Endothelial cell of umbilical vein (primary cell): ENCODE measurements around the gene SERINC2. TPM values are rescaled to one million over a fixed set of nuclear protein-coding genes. Genes with fewer than 3 reads are reported as not detected.

ENCODE experiments used
- BruUV-seq: library from RNA; stranded (reverse); fragments of 400-500 nt; replicated peaks from 2 replicates; lab custom pipeline; 2021; lab: Mats Ljungman, UMichigan
- CTCF ChIA-PET: fragments of 300-600, 350-600 bp; sonication (Branson Sonifier 250); formaldehyde crosslinking; loops from one replicate; lab custom pipeline; 2021; ENCODE audit warnings: antibody characterized with exemption, inconsistent platforms; lab: Charles Lee
- POLR2A ChIA-PET: fragments of 300-600, 350-600 bp; sonication (Branson Sonifier 250); formaldehyde crosslinking; loops from one replicate; lab custom pipeline; 2021; ENCODE audit warnings: antibody characterized with exemption, inconsistent platforms; lab: Charles Lee
- DNase-seq: peaks from one replicate; pipeline ENCODE4 v3.0.0-alpha.2; 2011; ENCODE audit warnings: low read depth, low spot score
- FAIRE-seq: peaks from 2 replicates; lab custom pipeline; 2011; peaks lifted over from hg19 to GRCh38; lab: Jason Lieb, UNC
- H2AFZ ChIP-seq: 2 replicates; pipeline ENCODE4 v1.6.0; 2012; ENCODE audit warnings: low read depth, low read length, control low read depth, inconsistent platforms
- H3K27ac ChIP-seq: 2 replicates; pipeline ENCODE4 v1.5.1; 2011; ENCODE audit warnings: low read depth, mild to moderate bottlenecking, control low read depth, low read length, moderate library complexity; ENCODE audit not compliant: insufficient read depth
- H3K27me3 ChIP-seq, 2 experiments: 2 replicates each; pipeline versions ENCODE4 v1.6.0 to v1.6.1; 2011; ENCODE audit warnings: low read length in 2 of 2, mixed read lengths in 1 of 2; ENCODE audit not compliant: control insufficient read depth in 2 of 2, insufficient read depth in 2 of 2
- H3K36me3 ChIP-seq, 2 experiments: 2 replicates in 1 of 2; 3 replicates in 1 of 2; pipeline ENCODE4 v1.5.1; 2011; ENCODE audit warnings: low read length in 2 of 2, mild to moderate bottlenecking in 1 of 2, moderate library complexity in 1 of 2; ENCODE audit not compliant: control insufficient read depth in 2 of 2, insufficient read depth in 2 of 2; ENCODE audit errors: extremely low read depth in 1 of 2
- H3K4me1 ChIP-seq: 3 replicates; pipeline ENCODE4 v1.5.1; 2011; ENCODE audit warnings: mild to moderate bottlenecking, low read length; ENCODE audit not compliant: control insufficient read depth, insufficient read depth; ENCODE audit errors: extremely low read depth
- H3K4me2 ChIP-seq: 2 replicates; pipeline ENCODE4 v1.6.1; 2011; ENCODE audit warnings: low read length, control low read depth, mixed read lengths; ENCODE audit not compliant: insufficient read depth
- H3K4me3 ChIP-seq, 3 experiments: fragments of 200-600 bp in 1 of 3; sonication (generic), shearing (Covaris generic) in 1 of 3; replicated peaks in 1 of 3; 2 replicates each; pipeline ENCODE4 v1.5.1; 2011 to 2016; ENCODE audit warnings: control low read depth in 3 of 3, low read length in 3 of 3, mild to moderate bottlenecking in 2 of 3, inconsistent platforms in 1 of 3, low read depth in 1 of 3, moderate library complexity in 1 of 3; ENCODE audit not compliant: insufficient read depth in 1 of 3
- H3K79me2 ChIP-seq: 2 replicates; pipeline ENCODE4 v1.6.0; 2012; ENCODE audit warnings: low read length, inconsistent platforms; ENCODE audit not compliant: control insufficient read depth, insufficient read depth
- H3K9ac ChIP-seq: replicated peaks from 2 replicates; pipeline ENCODE3; 2011; ENCODE audit warnings: low read length, control low read depth; ENCODE audit not compliant: insufficient read depth; ENCODE audit errors: extremely low read depth
- H3K9me1 ChIP-seq: replicated peaks from 3 replicates; pipeline ENCODE4 v1.6.0; 2011; ENCODE audit warnings: mild to moderate bottlenecking, low read length; ENCODE audit not compliant: control insufficient read depth, insufficient read depth; ENCODE audit errors: extremely low read depth
- H3K9me3 ChIP-seq: replicated peaks from 2 replicates; pipeline ENCODE4 v1.5.1; 2012; ENCODE audit warnings: low read length, inconsistent platforms; ENCODE audit not compliant: control insufficient read depth, insufficient read depth
- H4K20me1 ChIP-seq: replicated peaks from 2 replicates; pipeline ENCODE3; 2011; ENCODE audit warnings: mild to moderate bottlenecking, low read length; ENCODE audit not compliant: control insufficient read depth, insufficient read depth; ENCODE audit errors: extremely low read depth
- CTCF ChIP-seq, 2 donors: IDR thresholded peaks; 1 replicate in 1 of 2; 2 replicates in 1 of 2; pipeline ENCODE4 v1.5.1; 2011; ENCODE audit warnings: low read length in 2 of 2, mild to moderate bottlenecking in 2 of 2, moderate library complexity in 2 of 2, control low read depth in 1 of 2, inconsistent platforms in 1 of 2, low read depth in 1 of 2; ENCODE audit not compliant: insufficient read depth in 1 of 2; ENCODE audit errors: extremely low read depth in 1 of 2
- EZH2 ChIP-seq: IDR thresholded peaks from 2 replicates; pipeline ENCODE4 v1.6.1; 2012; ENCODE audit warnings: borderline replicate concordance, low read depth, mild to moderate bottlenecking, moderate library complexity, low read length, inconsistent platforms; ENCODE audit not compliant: severe bottlenecking
- FOS ChIP-seq: IDR thresholded peaks from 2 replicates; pipeline ENCODE4 v1.6.1; 2011; ENCODE audit warnings: mild to moderate bottlenecking, low read length, moderate library complexity, borderline replicate concordance; ENCODE audit not compliant: insufficient read depth
- GATA2 ChIP-seq: IDR thresholded peaks from 2 replicates; pipeline ENCODE4 v1.7.0; 2011; ENCODE audit warnings: low read depth, mild to moderate bottlenecking, moderate library complexity, mixed read lengths, low read length; ENCODE audit not compliant: insufficient read length, insufficient read depth
- JUN ChIP-seq: IDR thresholded peaks from 2 replicates; pipeline ENCODE4 v1.6.1; 2011; ENCODE audit warnings: borderline replicate concordance, low read depth; ENCODE audit not compliant: insufficient read length, insufficient read depth
- MYC ChIP-seq: IDR thresholded peaks from one replicate; pipeline ENCODE4 v1.6.1; 2011; ENCODE audit warnings: mild to moderate bottlenecking, low read depth, low read length
- POLR2A ChIP-seq: IDR thresholded peaks from 2 replicates; pipeline ENCODE4 v1.6.1; 2012; ENCODE audit warnings: low read depth, mild to moderate bottlenecking, control low read depth, low read length
- POLR2AphosphoS5 ChIP-seq: IDR thresholded peaks from 2 replicates; pipeline ENCODE4 v1.6.1; 2012; ENCODE audit warnings: low read depth, mild to moderate bottlenecking, control low read depth, low read length, moderate library complexity; ENCODE audit not compliant: insufficient read depth
- dilution Hi-C: fragments of 300-500 bp; cut with MboI; formaldehyde crosslinking; loops from one replicate; pipeline ENCODE4 v1.15.0; 2019; ENCODE audit warnings: low sequenced_read_pairs; ENCODE audit not compliant: extremely low pct_ligation_motif_present
- intact Hi-C: fragments of 100-400 bp; cut with micrococcal nuclease; formaldehyde crosslinking; loops from one replicate; pipeline ENCODE4 v1.10.0; 2022
- polyA plus RNA-seq, 4 experiments: library from polyadenylated mRNA; depleted of rRNA in 3 of 4; stranded (reverse) in 3 of 4; unstranded in 1 of 4; fragments of >200 nt; gene quantifications; 2 replicates each; pipeline versions ENCODE4 v1.2.1 to v1.2.3, GENCODE V29; 2011 to 2012; ENCODE audit warnings: missing spikeins in 1 of 4
- total RNA-seq: library from RNA; stranded (reverse); gene quantifications from 2 replicates; pipeline ENCODE4 v1.2.3, GENCODE V29; 2021
- TF ChIP-seq, protein P1 (sequence below): IDR thresholded peaks from 2 replicates; pipeline ENCODE4 v1.6.1; 2011; ENCODE audit not compliant: insufficient read depth, insufficient read length

SERINC2 gene
- total and polyA plus RNA-seq, 2 donors (not counting 3 experiments of a cell fraction or from before 2014, with no cell fraction given) = 19.4 to 34.6 TPM

DNA sequence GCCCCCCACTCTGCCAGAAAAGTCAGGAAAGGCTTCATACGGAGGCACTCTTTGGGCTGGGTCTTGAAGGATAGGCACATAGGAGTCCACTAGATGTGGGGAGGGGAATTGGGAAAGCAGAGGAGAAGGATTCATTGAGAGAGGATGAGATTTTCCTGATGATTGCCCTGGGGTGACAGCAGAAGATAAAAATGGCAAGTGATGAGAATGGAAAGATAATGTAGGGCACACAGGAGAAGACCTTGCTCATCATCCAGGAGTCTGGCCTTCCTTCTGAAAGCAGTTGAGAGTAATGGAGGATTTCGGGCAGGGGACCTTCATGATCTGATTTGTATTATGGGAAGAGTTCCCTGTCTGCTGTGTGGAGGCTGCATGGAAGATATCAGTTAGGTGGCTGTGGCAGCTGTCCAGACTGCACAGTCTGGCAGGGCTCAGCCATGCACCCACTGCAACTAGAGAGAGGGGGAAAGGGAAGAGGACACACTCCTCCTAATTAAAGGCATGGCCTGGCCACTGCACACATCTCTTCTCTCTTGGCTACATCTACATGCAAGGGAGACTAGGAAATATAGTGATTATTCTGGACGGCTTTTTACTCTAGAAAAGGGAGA is 30.5 kb upstream of the SERINC2 start:
- intact Hi-C loops = no loop called here
- no peaks in the 10 kb centered on the region for H4K20me1 ChIP-seq
- H3K9me1 ChIP-seq = no peaks in the 10 kb centered on the region
- no peaks in the 10 kb centered on the region for H3K4me1 ChIP-seq
- no TSS peak for BruUV-seq
- ChIA-PET CTCF (no interaction called here), POLR2A (no interaction called here)
- no peak overlapping the region for H2AFZ ChIP-seq
- DNase-seq (no peak), FAIRE-seq (no peak)
- no peaks in the 10 kb centered on the region for H3K36me3 ChIP-seq
- no peak overlapping the region for H3K4me2 ChIP-seq
- no peak overlapping the region for H3K27ac ChIP-seq
- no peak overlapping the region for H3K9ac ChIP-seq
- no peak overlapping the region for H3K4me3 ChIP-seq
- H3K79me2 ChIP-seq = no peaks in the 10 kb centered on the region
- H3K9me3 ChIP-seq = no peaks in the 10 kb centered on the region
- TF ChIP-seq MYC = no peak
- TF ChIP-seq GATA2 = no peak
- no peak for TF ChIP-seq FOS
- TF ChIP-seq POLR2A = no peak
- TF ChIP-seq, protein P1, sequence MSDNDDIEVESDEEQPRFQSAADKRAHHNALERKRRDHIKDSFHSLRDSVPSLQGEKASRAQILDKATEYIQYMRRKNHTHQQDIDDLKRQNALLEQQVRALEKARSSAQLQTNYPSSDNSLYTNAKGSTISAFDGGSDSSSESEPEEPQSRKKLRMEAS = no peak
- no peak for TF ChIP-seq POLR2AphosphoS5
- TF ChIP-seq CTCF (IDR thresholded peaks at IDR 0.05; ENCODE audit: extremely low read depth in 1 of 2, insufficient read depth in 1 of 2, low read depth in 1 of 2, low read length in 2 of 2) = no peak
- TF ChIP-seq EZH2 = no peak
- no peak for TF ChIP-seq JUN
- dilution Hi-C loops = no loop called here
- no peaks in the 10 kb centered on the region for H3K27me3 ChIP-seq
